ENCODE results near the gene MFAP1. TPM values are rescaled to one million over a fixed set of nuclear protein-coding genes. Genes with fewer than 3 reads are reported as not detected.
"Not testable (repeated sequence)": the region's sequence is repeated elsewhere in the genome, so short reads cannot be mapped to it uniquely, and the experiment has no call there.

Gene MFAP1
- total RNA-seq, 4 donors from 2014 or later: 20.4 to 24.5 (median 22.7) TPM

GRCh38 chr15:43808960-43809678 is 15.4 kb downstream of the MFAP1 start:
- Histone ChIP-seq H3K27me3 (no peaks in the 10 kb centered on the region), H3K4me3 (replicated peaks in 1 of 3) (no peak overlapping the region), H3K4me1 (no peaks in the 10 kb centered on the region), H3K9me3 (no peaks in the 10 kb centered on the region), H3K27ac (no peak overlapping the region), H3K36me3 (peaks cover 87 to 88% of the 10 kb centered on the region in 2 donors)
- intact Hi-C loops (cut with DNase I): no loop called here
- TF ChIP-seq POLR2A (IDR thresholded peaks at IDR 0.05): no peak
- TF ChIP-seq CTCF (IDR thresholded peaks at IDR 0.05): no peak
- no peak for DNase-seq
- WGBS, 2 donors: 84 to 94% methylated on average over 6 of the region's 6 CpGs

GRCh38 chr15:43808435-43808950 is 16.0 kb downstream of the MFAP1 start:
- intact Hi-C loops (cut with DNase I): no loop called here
- WGBS, 2 donors: 96 to 98% methylated on average over 5 of the region's 5 CpGs
- no peaks in the 10 kb centered on the region for H3K4me1 ChIP-seq
- no peaks in the 10 kb centered on the region for H3K27me3 ChIP-seq
- TF ChIP-seq CTCF (IDR thresholded peaks at IDR 0.05) (no peak), POLR2A (IDR thresholded peaks at IDR 0.05) (no peak)
- H3K4me3 ChIP-seq (replicated peaks in 1 of 3): no peak overlapping the region
- peaks cover 80 to 82% of the 10 kb centered on the region in 2 donors for H3K36me3 ChIP-seq
- H3K9me3 ChIP-seq: no peaks in the 10 kb centered on the region
- no peak for DNase-seq
- H3K27ac ChIP-seq: no peak overlapping the region

DNA sequence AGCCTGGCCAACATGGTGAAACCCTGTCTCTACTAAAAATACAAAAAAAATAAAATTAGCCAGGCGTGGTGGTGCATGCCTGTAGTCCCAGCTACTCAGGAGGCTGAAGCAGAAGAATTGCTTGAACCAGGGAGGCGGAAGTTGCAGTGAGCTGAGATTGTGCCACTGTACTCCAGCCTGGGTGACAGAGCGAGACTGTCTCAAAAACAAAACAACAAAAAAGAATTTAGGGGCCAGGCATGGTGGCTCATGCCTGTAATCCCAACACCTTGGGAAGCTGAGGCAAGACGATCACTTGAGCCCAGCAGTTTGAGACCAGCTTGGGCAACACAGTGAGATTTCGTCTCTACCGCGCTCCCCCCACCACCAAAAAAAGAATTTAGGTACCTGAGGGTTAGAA is 21.8 kb downstream of the MFAP1 start:
- H3K4me3 ChIP-seq (replicated peaks in 1 of 3): not testable (repeated sequence)
- H3K36me3 ChIP-seq: peaks cover 34 to 35% of the 10 kb centered on the region in 2 donors

GRCh38 chr15:43800286-43801141 is 24.0 kb downstream of the MFAP1 start, which contains the start of gene HYPK:
Gene HYPK (plus strand): TSS chr15:43800599. CDS start chr15:43800623, 24 bp downstream.
- Histone ChIP-seq H3K27ac (peak within 1 kb of the TSS; percentile 89 to 100 (median 96)), H3K27me3 (no peaks in the 10 kb centered on the region), H3K4me3 (replicated peaks in 1 of 3) (peak within 1 kb of the TSS; percentile 28 to 83 (median 72)), H3K9me3 (no peaks in the 10 kb centered on the region), H3K36me3 (peaks cover 14 to 16% of the 10 kb centered on the region in 2 donors), H3K4me1 (peaks cover 20 to 34% of the 10 kb centered on the region in 2 donors)
- WGBS, 2 donors: 9 to 10% methylated on average over 35 to 44 of the region's 44 CpGs
- intact Hi-C loops (cut with DNase I): no loop called here
- DNase-seq: peak; percentile 94
- TF ChIP-seq POLR2A (IDR thresholded peaks at IDR 0.05) (peak in 1 of 2 donors; percentile 88), CTCF (IDR thresholded peaks at IDR 0.05) (no peak)

More for the DNA sequence above, 21.8 kb downstream of the MFAP1 start:
- 98% methylated on average over 7 of the region's 7 CpGs for WGBS, 2 donors
- DNase-seq; H3K27me3 ChIP-seq; intact Hi-C loops (cut with DNase I); H3K9me3 ChIP-seq; H3K27ac ChIP-seq: not testable (repeated sequence)
- H3K4me1 ChIP-seq: peaks cover 20 to 32% of the 10 kb centered on the region in 2 donors

GRCh38 chr15:43799945-43800285 is 24.6 kb downstream of the MFAP1 start, which contains the start of gene SERINC4:
Gene SERINC4 (minus strand): TSS chr15:43800220. CDS start chr15:43799986, 234 bp downstream.
- intact Hi-C loops (cut with DNase I): no loop called here
- no peaks in the 10 kb centered on the region for H3K9me3 ChIP-seq
- H3K4me1 ChIP-seq: peaks cover 20 to 40% of the 10 kb centered on the region in 2 donors
- no peak for DNase-seq
- H3K27ac ChIP-seq: peak within 1 kb of the TSS; percentile 89 to 100 (median 96)
- peaks cover 10 to 11% of the 10 kb centered on the region in 2 donors for H3K36me3 ChIP-seq
- no peaks in the 10 kb centered on the region for H3K27me3 ChIP-seq
- H3K4me3 ChIP-seq (replicated peaks in 1 of 3): peak within 1 kb of the TSS; percentile 28 to 83 (median 72)
- TF ChIP-seq POLR2A (IDR thresholded peaks at IDR 0.05): no peak
- no peak for TF ChIP-seq CTCF (IDR thresholded peaks at IDR 0.05)
- 97 to 99% methylated on average over 5 to 7 of the region's 8 CpGs for WGBS, 2 donors

All from thyroid gland (tissue), 4 donors.